ENCODE data around the gene TM9SF3. TPM values are rescaled to one million over a fixed set of nuclear protein-coding genes. Genes with fewer than 3 reads are reported as not detected.

Gene TM9SF3
- total RNA-seq, 1 experiment from 2014 or later: 79.3 TPM

DNA sequence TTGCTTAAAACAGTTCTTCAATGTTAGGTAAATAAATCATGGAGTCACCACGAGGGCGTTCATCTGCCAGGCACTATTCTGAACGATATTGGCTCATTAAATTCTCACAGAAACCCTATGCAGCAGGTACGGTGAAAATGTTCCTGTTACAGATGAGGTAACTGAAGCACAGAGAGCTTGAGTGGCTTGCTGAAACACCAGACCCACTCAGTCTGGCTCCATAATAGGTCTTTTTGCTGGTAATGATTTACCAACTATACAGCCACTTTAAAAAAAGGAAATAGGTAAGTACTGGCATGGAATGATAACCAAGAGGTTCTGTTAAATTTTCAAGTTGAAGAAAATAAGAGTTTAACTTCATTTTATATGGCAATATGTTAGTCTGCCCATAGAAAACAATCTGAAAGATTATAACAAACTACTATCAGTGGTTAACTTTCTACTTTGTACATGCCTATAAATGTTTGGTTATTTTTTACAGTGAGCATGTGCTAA is 1.3 kb upstream of the TM9SF3 start (continued):
- TF ChIP-seq, protein P1, sequence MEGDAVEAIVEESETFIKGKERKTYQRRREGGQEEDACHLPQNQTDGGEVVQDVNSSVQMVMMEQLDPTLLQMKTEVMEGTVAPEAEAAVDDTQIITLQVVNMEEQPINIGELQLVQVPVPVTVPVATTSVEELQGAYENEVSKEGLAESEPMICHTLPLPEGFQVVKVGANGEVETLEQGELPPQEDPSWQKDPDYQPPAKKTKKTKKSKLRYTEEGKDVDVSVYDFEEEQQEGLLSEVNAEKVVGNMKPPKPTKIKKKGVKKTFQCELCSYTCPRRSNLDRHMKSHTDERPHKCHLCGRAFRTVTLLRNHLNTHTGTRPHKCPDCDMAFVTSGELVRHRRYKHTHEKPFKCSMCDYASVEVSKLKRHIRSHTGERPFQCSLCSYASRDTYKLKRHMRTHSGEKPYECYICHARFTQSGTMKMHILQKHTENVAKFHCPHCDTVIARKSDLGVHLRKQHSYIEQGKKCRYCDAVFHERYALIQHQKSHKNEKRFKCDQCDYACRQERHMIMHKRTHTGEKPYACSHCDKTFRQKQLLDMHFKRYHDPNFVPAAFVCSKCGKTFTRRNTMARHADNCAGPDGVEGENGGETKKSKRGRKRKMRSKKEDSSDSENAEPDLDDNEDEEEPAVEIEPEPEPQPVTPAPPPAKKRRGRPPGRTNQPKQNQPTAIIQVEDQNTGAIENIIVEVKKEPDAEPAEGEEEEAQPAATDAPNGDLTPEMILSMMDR (IDR thresholded peaks at IDR 0.05 in 2 of 3, conservative IDR thresholded peaks at IDR 0.05 in 1 of 3; ENCODE audit: borderline replicate concordance in 1 of 3, insufficient read depth in 1 of 3, low read depth in 2 of 3, low read length in 2 of 3): no peak
- no peak for TF ChIP-seq CEBPB (IDR thresholded peaks at IDR 0.05; ENCODE audit: low read depth)
- no peak for TF ChIP-seq SIN3A (IDR thresholded peaks at IDR 0.05; ENCODE audit: low read depth)
- no peak for TF ChIP-seq JUND (IDR thresholded peaks at IDR 0.05)
- no peak for TF ChIP-seq ATF3 (IDR thresholded peaks at IDR 0.05)

DNA sequence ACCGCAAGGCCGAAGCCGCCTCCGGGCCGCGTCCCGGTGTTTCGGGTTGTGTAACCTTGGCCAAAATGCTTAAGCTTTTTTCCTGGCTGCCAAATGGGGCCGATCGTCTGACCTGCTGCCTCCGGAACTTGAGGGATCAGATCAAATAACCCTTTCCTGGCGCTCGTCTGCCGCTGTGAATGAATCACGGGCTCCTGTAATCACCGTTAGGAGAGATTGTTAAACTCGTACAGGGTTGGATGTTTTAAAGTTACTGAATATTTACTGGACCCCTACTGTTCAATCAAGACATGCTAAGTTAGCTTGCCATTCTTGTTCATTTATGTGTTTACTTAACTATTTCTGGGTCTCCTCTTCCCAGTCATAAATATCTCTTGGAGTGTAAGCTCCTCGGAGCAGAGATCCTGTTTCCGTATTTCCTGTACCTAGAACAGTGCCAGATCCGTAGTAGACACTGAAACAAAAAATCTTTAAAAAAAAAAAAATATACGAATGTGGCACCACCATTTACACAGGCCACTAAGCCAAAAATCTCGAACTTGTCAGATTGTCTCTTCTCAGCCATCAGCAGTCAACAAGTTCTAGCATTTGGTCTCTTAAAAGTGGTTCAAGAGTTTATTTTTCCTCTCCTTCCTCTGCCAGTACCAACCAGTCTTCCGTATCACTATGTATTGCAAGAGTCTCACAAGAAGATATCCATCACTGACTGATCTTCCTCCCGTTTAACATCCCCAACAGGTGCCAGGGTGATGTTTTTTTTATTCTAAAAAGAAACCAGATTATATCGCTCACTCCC is 650 bp upstream of the TM9SF3 start:
- CTCF ChIA-PET: no interaction called here
- Histone ChIP-seq H3K4me3 (replicated peaks in 1 of 2; ENCODE audit: low read depth in 1 of 2, low read length in 2 of 2) (peak overlapping the region; percentile 59 to 84), H3K36me3 (ENCODE audit: control insufficient read depth in 1 of 2, insufficient read depth in 2 of 2, low read length in 2 of 2) (no peaks in the 10 kb centered on the region), H3K9ac (ENCODE audit: low read length) (peak overlapping the region; percentile 91), H3K4me1 (ENCODE audit: control insufficient read depth in 1 of 2, insufficient read depth in 2 of 2, low read length in 2 of 2) (peaks cover 14 to 33% of the 10 kb centered on the region in 2 experiments), H3K4me2 (ENCODE audit: low read length) (peak overlapping the region; percentile 93), H3K9me3 (ENCODE audit: control insufficient read depth in 1 of 2, insufficient read depth in 1 of 2, low read depth in 1 of 2, low read length in 2 of 2) (no peaks in the 10 kb centered on the region), H2AFZ (ENCODE audit: low read depth, low read length, poor library complexity, severe bottlenecking) (no peak overlapping the region), H3K27ac (ENCODE audit: low read depth, low read length) (peak overlapping the region; percentile 95), H3K79me2 (ENCODE audit: insufficient read depth, low read length) (peaks cover 43% of the 10 kb centered on the region), H3K27me3 (ENCODE audit: insufficient read depth, low read length) (no peaks in the 10 kb centered on the region), H4K20me1 (ENCODE audit: insufficient read depth) (peaks cover 9% of the 10 kb centered on the region; the same call in 1 of the 2 replicates), H3K9me2 (ENCODE audit: insufficient read depth) (no peaks in the 10 kb centered on the region)
- POLR2A ChIA-PET: no interaction called here
- TSS peak; percentile 82 for BruUV-seq (replicated peaks)
- no peak for TF ChIP-seq SP1 (IDR thresholded peaks at IDR 0.05; ENCODE audit: low read depth)
- TF ChIP-seq ATF3 (IDR thresholded peaks at IDR 0.05): no peak
- TF ChIP-seq REST (IDR thresholded peaks at IDR 0.05; ENCODE audit: low read depth): no peak
- no peak for TF ChIP-seq YY1 (IDR thresholded peaks at IDR 0.05; ENCODE audit: extremely low read depth, insufficient replicate concordance, low read depth, low read length)
- TF ChIP-seq TCF7L2 (IDR thresholded peaks at IDR 0.05; ENCODE audit: borderline replicate concordance, extremely low read depth, insufficient read depth, insufficient read length): no peak
- no peak; the same call in 1 of the 2 replicates for TF ChIP-seq FOSL1 (IDR thresholded peaks at IDR 0.05; ENCODE audit: low read depth)
- no peak for TF ChIP-seq MAX (IDR thresholded peaks at IDR 0.05)
- TF ChIP-seq ZNF274 (IDR thresholded peaks at IDR 0.05; ENCODE audit: low read depth, low read length): no peak
- TF ChIP-seq POLR2A (IDR thresholded peaks at IDR 0.05; ENCODE audit: borderline replicate concordance, extremely low read depth, insufficient read depth, insufficient read length): no peak
- no peak for TF ChIP-seq CBX3 (IDR thresholded peaks at IDR 0.05; ENCODE audit: low read depth)
- DNase-seq (ENCODE audit: low read depth, low spot score) (peak; percentile 48), ATAC-seq (peak; percentile 46)
- intact Hi-C loops (cut with micrococcal nuclease): no loop called here
- RAD21 ChIA-PET (ENCODE audit: low non-redundant PET in 1 of 2, low total read pairs in 2 of 2, uncharacterized antibody in 2 of 2, unreplicated experiment in 2 of 2): no interaction called here

All from HCT116 (cell line).